ACHN (cell line): ENCODE measurements around the gene METTL26.

Experiments
- DNase-seq: peaks from one replicate; pipeline ENCODE4 v3.0.0-alpha.2; 2015
- in situ Hi-C: cut with HindIII; loops from 2 replicates; pipeline ENCODE4 v1.10.0; 2017; ENCODE audit warnings: low sequenced_read_pairs, low pct_ligation_motif_present, low pct_unique_long_range_greater_than_20kb

METTL26 gene

DNA sequence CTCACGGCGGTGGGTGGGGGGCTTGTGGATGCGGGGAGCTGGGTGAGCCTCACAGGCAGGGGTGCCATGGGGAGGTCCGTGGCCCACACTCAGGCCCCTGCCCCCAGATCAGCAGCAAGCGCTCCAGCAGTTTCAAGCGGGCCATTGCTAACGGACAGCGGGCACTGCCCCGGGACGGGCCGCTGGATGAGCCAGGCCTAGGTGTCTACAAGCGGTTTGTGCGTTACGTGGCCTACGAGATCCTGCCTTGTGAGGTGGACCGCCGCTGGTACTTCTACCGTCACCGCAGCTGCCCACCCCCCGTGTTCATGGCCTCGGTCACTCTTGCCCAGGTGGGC, 40.4 kb upstream of the METTL26 start:
- in situ Hi-C loops = no loop called here
- DNase-seq = no peak

DNA sequence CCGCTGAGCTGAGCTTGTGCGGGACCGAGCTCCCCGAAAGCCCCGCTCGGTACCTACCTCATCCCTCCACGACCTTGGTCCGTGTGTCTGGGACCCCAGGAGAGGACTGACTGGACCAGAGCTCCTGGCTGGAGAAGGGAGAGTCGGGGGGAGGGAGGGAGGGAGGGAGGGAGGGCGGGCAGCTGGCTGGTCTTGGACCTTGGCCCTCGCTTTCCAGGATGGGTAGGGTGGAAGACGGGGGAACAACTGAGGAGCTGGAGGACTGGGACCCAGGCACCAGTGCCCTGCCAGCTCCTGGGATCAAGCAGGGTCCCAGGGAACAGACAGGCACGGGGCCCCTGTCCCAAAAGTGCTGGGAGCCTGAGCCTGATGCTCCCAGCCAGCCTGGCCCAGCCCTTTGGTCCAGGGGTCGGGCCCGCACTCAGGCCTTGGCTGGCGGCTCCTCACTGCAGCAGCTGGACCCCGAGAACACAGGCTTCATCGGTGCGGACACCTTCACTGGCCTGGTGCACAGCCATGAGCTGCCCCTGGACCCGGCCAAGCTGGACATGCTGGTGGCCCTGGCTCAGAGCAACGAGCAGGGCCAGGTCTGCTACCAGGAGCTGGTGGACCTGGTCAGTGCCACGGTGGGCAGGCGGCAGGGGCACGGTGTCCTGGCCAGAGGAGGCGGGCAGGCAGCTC, 39.9 kb upstream of the METTL26 start:
- no peak for DNase-seq
- in situ Hi-C loops = no loop called here

DNA sequence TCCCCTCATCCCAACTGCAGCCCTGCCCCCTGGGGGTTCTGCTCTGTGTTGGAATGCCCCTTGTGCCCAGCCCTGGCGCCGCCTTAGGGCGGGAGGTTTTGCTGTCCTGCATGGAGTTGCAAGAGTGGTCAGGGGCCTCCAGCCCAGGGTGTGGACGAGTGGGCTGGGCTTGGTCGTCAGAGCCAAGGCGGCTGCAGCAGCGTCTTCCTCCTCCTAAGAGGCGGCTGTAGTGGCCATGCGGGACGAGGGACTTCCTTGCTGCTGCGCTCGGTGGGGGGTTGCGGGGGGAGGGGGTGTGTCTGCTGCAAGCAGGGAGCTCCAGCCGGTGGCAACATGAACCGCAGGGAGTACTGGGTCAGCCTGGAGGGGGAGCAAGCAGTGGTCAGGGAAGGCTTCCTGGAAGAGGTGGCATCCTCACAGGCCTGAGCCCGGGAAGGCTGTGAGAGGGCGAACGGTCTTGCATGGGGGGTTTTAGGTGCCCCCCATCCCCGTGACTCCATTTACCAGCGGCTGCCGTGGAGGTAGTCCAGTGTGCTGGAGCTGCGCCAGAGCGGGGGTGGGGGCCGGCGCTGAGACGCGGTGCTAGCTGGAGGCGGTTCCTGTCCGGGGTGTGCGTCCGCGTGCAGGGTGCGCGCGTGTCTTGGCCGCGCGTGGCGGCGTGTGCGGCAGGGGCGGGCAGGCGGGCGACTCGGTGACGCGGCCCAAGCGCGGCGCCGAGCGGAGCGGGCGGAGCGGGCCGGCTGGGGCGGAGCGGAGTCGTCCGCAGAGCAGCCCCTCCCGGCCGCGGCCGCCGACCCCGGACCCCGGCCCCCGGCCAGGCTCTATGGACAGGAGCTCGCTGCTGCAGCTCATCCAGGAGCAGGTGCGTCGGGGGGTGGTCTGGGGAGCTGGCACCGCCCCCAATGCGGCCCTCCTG, 39.1 kb upstream of the METTL26 start, which contains the start of gene RHBDL1:
Gene RHBDL1 (plus strand): TSS at position 704 of the 916 bp plus-strand sequence. CDS start 120 bp downstream, at position 824.
- in situ Hi-C loops = no loop called here
- peak; percentile 58 for DNase-seq

DNA sequence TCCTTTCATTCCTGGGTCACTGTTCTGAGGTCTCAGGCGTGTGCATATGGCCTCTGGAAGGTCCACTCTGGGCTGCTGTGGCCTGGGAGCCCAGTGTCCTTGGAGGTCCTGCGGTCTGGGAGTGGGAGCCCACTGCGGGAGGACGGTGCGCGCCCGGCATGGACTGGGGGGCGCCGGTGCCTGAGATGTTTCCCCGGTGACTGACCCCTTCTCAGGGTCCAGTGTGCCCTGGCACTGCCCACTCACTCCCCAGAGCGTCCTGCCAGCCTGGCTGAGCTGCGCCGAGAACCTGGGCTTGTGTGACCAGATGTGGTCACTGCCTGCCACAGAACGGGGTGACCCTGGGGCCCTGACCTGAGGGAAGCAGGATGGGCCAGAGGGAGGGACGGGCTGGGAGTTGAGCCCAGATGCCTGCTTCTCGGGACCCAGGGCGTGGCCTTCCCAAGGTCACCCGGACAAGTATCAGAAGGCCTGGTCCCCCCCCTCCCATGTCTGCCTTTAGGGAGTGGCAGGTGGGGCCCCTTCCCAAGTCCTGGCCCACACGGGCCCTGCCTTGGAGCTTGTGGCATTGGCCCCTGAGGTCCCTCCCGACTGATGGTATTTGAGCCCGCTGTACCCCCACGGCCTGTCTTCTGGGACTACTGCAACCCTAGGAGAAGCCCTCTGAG, 38.2 kb upstream of the METTL26 start:
- in situ Hi-C loops = no loop called here
- DNase-seq = no peak

DNA sequence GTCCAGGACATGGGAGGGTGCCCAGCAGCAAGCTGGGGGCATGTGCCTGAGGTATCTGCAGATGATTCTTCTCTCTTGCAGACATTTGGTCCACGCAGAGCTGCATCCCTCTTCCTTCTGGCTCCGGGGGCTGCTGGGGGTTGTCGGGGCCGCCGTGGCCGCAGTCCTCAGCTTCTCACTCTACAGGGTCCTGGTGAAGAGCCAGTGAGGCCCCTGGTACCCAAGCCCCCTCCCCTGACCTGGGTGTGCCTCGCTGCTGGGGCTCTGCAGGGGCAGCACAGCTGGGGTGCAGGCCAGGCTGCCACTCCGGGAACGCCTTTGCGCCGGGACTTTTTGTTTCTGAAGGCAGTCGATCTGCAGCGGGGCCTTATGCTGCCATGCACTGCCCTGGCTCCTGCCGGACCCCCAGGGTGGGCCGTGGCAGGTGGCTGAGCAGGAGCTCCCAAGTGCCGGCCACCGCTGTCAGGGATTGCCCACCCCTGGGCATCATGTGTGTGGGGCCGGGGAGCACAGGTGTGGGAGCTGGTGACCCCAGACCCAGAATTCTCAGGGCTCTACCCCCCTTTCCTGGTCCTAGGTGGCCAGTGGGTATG, 37.4 kb upstream of the METTL26 start:
- in situ Hi-C loops = no loop called here
- no peak for DNase-seq

DNA sequence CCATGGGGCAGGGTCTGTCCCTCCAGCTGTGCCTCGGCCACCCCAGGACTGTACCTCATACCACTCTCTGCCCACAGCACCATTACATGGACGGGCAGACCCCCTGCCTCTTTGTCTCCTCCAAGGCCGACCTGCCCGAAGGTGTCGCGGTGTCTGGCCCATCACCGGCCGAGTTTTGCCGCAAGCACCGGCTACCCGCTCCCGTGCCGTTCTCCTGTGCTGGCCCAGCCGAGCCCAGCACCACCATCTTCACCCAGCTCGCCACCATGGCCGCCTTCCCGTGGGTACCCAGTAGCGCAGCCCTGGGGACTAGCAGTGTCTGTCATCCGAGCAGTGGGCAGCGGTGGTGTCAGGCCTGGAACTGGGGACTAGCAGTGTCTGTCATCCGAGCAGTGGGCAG, 36.7 kb upstream of the METTL26 start:
- no peak for DNase-seq
- in situ Hi-C loops = no loop called here

DNA sequence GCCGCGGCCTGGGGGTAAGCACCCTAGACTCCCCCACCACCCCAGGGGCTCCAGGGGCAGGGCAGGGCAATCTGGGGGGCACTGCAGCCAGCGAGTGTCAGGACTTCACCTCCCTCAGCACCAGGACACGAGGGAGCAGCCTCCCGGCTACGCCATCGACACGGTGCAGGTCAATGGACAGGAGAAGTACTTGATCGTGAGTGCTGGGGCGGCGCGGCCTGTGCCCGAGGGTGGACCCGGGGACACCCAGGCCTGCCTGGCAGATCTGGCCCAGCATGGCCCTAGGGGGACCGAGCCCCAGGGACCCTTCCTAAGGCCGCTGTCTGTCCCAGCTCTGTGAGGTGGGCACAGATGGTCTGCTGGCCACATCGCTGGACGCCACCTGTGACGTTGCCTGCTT, 36.3 kb upstream of the METTL26 start:
- in situ Hi-C loops = no loop called here
- no peak for DNase-seq

DNA sequence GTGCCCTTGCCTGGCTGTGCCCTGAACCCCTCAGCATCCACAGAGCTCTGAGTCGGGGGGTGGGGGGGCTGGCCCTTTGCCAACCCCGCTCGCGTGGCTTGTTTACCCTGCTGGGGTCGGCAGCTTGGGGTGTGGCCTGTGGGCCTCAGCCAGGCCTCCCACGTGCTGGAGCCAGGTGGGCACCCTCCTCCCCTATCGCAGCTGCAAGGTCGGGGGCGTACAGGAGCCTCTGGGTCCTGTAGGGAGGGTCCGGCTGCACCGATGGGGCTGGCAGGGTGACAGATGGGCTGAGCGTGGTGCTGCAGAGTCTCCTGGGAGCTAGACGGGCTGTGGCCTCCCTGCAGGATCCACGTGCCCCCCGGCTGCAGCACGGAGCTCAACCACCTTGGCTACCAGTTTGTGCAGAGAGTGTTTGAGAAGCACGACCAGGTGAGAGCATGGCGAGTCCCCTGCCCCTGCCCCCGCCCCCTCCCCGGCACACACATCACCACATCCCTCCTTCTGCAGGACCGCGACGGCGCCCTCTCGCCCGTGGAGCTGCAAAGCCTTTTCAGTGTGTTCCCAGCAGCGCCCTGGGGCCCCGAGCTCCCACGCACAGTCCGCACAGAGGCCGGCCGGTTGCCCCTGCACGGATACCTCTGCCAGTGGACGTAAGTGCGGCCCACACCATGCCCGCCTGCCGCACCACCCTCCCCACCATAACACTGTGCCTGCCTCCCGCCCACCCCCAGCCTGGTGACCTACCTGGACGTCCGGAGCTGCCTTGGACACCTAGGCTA, 35.4 kb upstream of the METTL26 start:
- in situ Hi-C loops = no loop called here
- no peak for DNase-seq

DNA sequence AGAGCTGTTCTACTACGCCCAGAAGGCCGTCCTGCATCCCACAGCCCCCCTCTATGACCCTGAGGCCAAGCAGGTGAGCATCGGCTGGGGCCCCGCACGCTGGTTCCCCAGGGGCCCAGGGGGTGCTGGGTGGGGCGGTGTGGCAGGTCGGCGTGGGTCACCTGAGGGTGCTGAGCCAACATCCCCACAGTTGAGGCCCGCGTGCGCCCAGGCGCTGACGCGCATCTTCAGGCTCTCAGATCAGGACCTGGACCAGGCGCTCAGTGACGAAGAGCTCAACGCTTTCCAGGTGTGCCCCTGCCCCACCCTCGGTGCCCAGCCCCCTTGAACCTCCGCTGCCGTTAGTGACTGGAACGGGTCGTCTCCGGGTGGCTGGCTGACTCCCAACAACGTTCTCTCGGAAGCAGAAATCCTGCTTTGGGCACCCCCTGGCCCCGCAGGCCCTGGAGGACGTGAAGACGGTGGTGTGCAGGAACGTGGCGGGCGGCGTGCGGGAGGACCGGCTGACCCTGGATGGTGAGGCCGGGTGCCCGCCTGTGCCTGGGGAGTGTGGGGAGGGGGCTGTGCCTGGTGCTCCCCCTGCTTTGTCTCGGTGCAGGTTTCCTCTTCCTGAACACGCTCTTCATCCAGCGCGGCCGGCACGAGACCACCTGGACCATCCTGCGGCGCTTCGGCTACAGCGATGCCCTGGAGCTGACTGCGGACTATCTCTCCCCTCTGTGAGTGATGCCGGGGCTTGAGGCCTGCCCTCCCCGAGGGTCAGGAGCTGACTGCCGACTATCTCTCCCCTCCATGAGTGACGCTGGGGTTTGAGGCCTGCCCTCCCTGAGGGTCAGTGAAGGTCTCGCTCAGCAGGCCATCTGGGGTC, 34.6 kb upstream of the METTL26 start:
- DNase-seq = no peak

DNA sequence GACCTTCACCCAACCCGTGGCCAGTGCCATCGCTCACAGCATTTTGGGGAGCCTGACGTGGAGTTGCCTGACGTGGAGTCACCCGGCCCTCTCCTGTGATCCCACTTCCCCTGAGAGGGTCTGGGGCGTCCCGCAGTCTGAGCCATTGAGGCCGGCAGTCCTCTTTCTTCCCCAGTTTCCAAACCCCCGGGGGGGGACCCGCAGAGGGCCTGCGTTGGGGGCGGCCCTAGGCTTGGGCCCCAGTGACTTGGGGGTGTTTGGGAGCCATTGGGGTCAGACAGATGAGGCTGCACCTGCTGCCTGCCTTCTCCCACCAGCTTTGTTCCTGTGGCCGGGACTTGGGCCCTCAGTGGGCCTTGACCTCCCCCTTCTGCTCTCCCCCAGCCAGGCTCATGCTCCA, 33.6 kb upstream of the METTL26 start:
- in situ Hi-C loops = no loop called here
- DNase-seq = no peak

More for the DNA sequence above, 34.6 kb upstream of the METTL26 start:
- in situ Hi-C loops = no loop called here

DNA sequence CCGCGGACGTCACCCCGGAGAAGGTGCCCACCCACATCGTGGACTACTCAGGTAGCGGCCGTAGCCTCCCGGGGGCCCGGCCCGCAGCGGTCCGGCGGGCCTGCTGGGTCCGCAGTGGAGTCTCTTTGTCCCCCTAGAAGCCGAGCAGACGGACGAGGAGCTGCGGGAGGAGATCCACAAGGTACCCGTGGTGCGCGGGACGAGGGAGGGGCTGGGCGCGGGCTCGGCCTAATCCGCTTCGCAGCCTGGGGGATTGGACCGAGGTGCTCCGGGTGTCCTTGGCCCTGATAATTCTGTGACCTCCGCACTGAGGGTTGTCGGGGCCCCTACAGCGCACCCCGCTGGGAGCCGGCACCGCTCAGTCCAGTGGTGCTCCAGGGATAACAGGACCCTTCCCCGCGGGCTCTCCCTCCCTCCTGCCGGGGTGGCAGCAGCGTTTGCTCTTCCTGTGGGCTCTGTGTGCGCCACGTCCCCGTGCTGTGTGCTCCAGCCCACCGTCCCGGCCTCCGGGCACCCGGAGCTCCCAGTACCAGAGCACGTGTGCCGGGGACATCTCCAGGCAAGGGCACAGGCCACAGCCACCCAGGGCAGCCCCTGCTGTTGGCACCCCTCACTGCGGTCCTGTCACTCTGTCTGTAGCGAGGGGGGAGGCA, 32.5 kb upstream of the METTL26 start:
- in situ Hi-C loops = no loop called here
- DNase-seq = peak; percentile 29

DNA sequence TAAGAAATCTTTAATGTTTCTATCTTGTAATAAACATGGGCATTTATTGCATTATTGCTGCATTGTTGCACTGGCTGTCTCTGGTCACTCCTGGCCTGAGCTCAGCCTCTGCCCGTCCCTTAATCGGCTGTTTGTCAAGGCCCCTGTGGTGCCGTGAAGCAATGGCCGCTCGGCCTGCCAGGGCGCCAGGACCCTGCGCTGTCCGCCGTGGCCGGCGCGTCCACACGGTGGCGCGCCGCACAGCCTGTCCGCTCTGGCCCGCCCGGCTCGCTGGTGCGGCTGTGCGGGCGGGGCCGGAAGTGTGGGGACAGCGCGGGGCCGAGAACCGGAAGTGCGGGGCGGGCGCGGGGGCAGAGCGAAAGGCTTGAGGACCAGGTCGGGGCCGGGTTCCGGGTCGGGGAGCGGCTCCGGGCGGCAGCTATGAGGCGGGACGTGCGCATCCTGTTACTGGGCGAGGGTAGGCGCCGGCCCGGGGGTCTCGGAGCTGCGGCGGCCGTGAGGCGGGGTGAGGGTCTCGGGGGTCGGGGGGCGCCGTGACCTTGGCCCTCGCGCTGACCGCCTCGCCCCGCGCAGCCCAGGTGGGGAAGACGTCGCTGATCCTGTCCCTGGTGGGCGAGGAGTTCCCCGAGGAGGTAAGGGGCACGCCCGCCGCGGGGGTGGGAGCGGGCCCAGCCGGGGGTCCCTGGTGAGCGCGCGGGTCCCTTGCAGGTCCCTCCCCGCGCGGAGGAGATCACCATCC, 31.8 kb upstream of the METTL26 start, which contains the start of gene RHOT2:
Gene RHOT2 (plus strand): TSS at position 353 of the 739 bp plus-strand sequence. CDS start 68 bp downstream, at position 421.
- in situ Hi-C loops = no loop called here
- DNase-seq = peak; percentile 96

DNA sequence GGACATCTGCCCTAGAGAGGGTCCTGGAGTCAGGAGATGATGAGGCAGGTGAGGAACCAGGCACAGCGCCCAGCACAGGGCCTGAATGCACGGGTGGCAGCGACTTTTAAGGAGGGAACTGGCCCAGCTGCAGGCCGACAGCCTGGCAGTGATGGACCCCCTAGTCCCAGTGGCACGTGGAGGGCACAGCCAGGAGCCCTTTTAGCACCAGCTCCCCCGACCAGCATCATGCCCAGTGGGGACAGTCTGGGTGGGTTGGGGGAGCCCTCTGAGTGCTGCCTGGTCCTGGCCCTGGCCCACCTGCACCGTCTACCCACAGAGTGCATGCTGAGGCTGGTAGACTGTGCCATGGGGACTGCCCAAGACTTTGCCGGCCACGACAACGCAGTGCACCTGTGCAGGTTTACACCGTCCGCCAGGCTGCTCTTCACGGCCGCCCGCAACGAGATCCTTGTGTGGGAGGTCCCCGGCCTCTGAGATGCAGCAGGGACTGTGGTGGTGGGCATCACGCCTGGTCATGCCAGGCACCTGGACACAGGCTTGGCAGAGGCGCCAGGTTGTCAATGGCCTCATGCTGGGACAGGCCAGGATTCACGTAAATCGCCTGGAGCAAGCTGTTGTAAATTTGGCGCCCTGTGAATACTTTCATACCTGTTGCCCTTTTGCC, 31.1 kb upstream of the METTL26 start:
- in situ Hi-C loops = no loop called here
- DNase-seq = no peak

DNA sequence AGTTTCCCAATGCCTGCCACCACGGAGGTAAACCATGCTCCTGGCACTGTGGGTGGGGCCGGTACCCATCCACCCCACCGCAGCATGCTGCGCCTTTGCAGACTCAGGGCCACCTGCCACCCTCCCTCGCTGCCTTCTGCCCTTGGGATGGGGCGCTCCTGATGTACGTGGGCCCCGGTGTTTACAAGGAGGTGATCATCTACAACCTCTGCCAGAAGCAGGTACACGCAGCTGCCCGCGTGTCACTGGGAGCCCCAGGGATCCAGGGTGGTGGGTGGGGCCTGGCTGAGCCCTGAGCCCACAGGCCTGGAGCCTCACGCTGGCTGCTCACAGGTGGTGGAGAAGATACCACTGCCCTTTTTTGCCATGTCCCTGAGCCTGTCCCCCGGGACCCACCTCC, 30.5 kb upstream of the METTL26 start:
- no peak for DNase-seq
- in situ Hi-C loops = no loop called here

DNA sequence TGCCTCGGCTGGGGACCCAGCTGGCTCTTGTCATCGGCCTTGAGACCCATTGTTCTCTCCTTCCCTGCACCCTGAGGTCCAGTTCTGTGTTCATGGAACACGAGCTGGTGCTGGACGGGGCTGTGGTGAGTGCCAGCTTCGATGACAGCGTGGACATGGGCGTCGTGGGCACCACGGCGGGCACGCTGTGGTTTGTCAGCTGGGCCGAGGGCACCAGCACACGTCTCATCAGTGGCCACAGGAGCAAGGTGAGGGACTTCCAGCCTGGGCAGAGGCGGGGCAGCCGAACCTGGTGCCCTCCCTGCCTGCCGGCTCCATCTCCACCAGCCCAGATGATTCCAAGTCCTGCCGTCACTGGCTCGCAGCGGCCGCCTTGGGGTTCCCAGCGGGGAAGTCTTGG, 26.5 kb upstream of the METTL26 start:
- in situ Hi-C loops = no loop called here
- no peak for DNase-seq

DNA sequence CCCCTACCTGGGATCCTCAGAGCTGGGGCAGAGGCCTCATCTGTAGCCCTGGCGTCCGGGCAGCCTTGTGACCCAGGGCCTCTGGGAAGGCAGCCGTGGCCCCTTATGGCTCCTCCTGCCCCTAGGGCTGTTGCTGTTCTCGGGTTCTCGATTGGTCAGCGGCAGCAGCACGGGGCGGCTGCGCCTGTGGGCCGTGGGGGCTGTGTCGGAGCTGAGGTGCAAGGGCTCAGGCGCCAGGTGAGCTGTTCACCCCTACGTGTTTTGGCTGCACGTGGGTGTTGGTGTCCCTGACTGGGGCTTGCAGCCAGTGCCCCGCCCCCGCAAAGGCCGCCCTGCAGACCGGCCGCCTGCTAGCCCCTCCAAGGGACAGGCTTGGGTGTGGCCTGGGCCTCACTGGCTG, 26.0 kb upstream of the METTL26 start:
- no peak for DNase-seq
- in situ Hi-C loops = no loop called here
